ENCODE results near the gene PTPRE.

Gene PTPRE

DNA sequence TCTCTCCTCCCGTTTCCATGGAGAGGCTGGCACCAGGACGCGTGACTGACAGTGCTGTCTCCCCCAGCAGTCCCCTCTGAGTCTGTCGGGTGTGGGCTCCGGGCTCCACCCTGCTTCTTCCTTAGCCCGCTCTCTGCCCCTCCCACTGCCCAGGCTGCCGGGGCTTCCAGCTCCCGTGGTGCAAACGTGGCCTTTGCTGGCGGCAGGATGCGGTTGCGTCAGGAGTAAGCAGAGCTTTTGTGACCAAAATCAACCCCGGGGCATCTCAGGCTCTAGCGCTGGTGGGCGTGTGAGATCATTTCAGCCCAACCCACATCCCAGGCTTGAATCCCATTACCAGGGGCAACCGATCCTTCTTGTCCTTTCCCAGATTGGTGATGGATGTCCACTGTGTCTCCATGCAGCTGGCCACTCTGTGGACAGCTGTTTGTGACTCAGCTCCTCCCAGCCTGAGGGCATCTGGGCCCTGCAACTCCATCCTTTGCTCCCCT is 28.2 kb downstream of the PTPRE start:
- H3K27me3 ChIP-seq (ENCODE audit: insufficient read depth, poor library complexity, severe bottlenecking), result no peaks in the 10 kb centered on the region
- DNase-seq (ENCODE audit: low spot score) (no peak), ATAC-seq (ENCODE audit: low read depth) (no peak)
- TF ChIP-seq, protein P1, sequence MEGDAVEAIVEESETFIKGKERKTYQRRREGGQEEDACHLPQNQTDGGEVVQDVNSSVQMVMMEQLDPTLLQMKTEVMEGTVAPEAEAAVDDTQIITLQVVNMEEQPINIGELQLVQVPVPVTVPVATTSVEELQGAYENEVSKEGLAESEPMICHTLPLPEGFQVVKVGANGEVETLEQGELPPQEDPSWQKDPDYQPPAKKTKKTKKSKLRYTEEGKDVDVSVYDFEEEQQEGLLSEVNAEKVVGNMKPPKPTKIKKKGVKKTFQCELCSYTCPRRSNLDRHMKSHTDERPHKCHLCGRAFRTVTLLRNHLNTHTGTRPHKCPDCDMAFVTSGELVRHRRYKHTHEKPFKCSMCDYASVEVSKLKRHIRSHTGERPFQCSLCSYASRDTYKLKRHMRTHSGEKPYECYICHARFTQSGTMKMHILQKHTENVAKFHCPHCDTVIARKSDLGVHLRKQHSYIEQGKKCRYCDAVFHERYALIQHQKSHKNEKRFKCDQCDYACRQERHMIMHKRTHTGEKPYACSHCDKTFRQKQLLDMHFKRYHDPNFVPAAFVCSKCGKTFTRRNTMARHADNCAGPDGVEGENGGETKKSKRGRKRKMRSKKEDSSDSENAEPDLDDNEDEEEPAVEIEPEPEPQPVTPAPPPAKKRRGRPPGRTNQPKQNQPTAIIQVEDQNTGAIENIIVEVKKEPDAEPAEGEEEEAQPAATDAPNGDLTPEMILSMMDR (IDR thresholded peaks at IDR 0.05; ENCODE audit: poor library complexity, severe bottlenecking), result no peak
- H3K27ac ChIP-seq (ENCODE audit: poor library complexity, severe bottlenecking), result no peak overlapping the region
- peaks cover 10% of the 10 kb centered on the region for H3K4me1 ChIP-seq (ENCODE audit: insufficient read depth, poor library complexity, severe bottlenecking)
- H3K4me3 ChIP-seq (ENCODE audit: severe bottlenecking), result no peak overlapping the region
- H3K9me3 ChIP-seq (ENCODE audit: severe bottlenecking), result no peaks in the 10 kb centered on the region
- no peaks in the 10 kb centered on the region for H3K36me3 ChIP-seq (ENCODE audit: low read depth)

DNA sequence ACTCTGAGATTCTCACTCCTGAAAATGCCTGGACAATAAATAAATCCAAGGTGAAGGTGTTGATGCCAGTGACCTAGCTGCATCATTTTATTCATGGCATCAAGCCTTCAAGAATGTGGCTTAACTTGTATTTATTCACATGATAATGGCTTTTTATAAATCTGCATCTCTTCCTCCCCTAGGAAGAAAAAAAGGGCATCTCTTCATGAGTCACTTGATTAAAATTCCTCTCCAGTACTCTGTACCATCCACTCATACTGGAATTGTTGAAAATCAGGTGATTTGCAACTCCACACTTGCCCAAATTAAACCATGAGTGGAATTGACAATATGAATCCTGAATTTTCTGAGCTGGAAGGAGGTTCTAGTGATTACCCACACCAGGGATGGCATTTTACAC is 30.2 kb downstream of the PTPRE start:
- DNase-seq (ENCODE audit: low spot score), result no peak
- Histone ChIP-seq H3K36me3 (ENCODE audit: low read depth) (no peaks in the 10 kb centered on the region), H3K27ac (ENCODE audit: poor library complexity, severe bottlenecking) (peak overlapping the region; percentile 43), H3K9me3 (ENCODE audit: severe bottlenecking) (no peaks in the 10 kb centered on the region), H3K4me3 (ENCODE audit: severe bottlenecking) (no peak overlapping the region), H3K27me3 (ENCODE audit: insufficient read depth, poor library complexity, severe bottlenecking) (no peaks in the 10 kb centered on the region), H3K4me1 (ENCODE audit: insufficient read depth, poor library complexity, severe bottlenecking) (peaks cover 10% of the 10 kb centered on the region)
- peak; percentile 71; the same call in 2 of the 3 replicates for ATAC-seq (ENCODE audit: low read depth)
- TF ChIP-seq, protein P1 (IDR thresholded peaks at IDR 0.05; ENCODE audit: poor library complexity, severe bottlenecking), result no peak

DNA sequence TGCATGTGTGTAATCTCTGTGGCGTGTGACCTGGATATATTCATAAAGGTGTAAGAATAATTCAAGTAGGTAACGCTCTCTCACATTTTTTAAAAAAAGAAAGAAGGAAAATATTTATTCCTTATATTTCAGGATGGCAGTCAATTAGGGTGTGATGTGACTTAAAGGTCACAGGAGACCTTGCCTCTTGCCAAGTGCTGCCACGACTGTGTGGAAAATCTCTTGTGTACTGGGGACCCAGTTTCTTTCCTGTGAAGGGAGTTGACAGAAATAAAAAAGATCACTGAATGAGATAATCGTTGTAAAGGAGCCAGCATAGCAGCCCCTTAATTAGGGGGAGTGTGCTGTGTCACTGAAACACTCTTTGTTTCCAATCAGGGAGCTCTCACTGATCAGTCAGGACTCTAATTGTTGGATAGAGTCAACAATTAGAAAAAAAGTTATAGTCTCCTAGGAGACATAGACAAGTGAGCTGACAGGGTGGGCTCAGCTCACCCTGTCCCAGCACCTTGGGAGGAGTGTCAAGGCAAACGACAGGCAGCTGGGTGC is 31.1 kb downstream of the PTPRE start:
- no peaks in the 10 kb centered on the region for H3K9me3 ChIP-seq (ENCODE audit: severe bottlenecking)
- H3K4me3 ChIP-seq (ENCODE audit: severe bottlenecking), result no peak overlapping the region
- DNase-seq (ENCODE audit: low spot score) (no peak), ATAC-seq (ENCODE audit: low read depth) (no peak)
- TF ChIP-seq, protein P1 (IDR thresholded peaks at IDR 0.05; ENCODE audit: poor library complexity, severe bottlenecking), result no peak
- H3K27ac ChIP-seq (ENCODE audit: poor library complexity, severe bottlenecking), result peak overlapping the region; percentile 43
- no peaks in the 10 kb centered on the region for H3K27me3 ChIP-seq (ENCODE audit: insufficient read depth, poor library complexity, severe bottlenecking)
- H3K36me3 ChIP-seq (ENCODE audit: low read depth), result no peaks in the 10 kb centered on the region
- peaks cover 10% of the 10 kb centered on the region for H3K4me1 ChIP-seq (ENCODE audit: insufficient read depth, poor library complexity, severe bottlenecking)

DNA sequence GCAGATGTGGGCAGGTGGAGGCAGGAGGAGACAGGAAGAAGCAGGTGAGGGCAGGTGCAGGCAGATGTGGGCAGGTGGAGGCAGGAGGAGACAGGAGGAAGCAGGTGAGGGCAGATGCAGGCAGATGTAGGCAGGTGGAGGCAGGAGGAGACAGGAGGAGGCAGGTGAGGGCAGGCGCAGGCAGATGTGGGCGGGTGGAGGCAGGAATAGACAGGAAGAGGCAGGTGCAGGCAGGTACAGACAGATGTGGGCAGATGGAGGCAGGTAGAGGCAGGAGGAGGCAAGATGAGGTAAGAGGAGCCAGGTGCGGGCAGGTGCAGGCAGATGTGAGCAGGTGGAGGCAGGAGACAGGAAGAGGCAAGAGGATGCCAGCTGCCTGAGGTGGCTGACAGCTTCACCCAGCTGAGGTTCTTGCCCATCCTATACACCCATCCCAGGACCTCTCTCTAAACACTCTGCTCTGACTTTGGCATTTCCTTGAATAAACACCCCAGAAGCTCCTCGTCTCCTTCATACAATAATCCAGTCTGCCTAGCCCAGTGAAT is 33.0 kb downstream of the PTPRE start:
- Histone ChIP-seq H3K9me3 (ENCODE audit: severe bottlenecking) (no peaks in the 10 kb centered on the region), H3K36me3 (ENCODE audit: low read depth) (no peaks in the 10 kb centered on the region), H3K27ac (ENCODE audit: poor library complexity, severe bottlenecking) (peak overlapping the region; percentile 17), H3K4me3 (ENCODE audit: severe bottlenecking) (no peak overlapping the region), H3K4me1 (ENCODE audit: insufficient read depth, poor library complexity, severe bottlenecking) (peaks cover 11% of the 10 kb centered on the region), H3K27me3 (ENCODE audit: insufficient read depth, poor library complexity, severe bottlenecking) (no peaks in the 10 kb centered on the region)
- ATAC-seq (ENCODE audit: low read depth) (peak; percentile 33; the same call in 1 of the 3 replicates), DNase-seq (ENCODE audit: low spot score) (no peak)
- TF ChIP-seq, protein P1 (IDR thresholded peaks at IDR 0.05; ENCODE audit: poor library complexity, severe bottlenecking), result no peak
